ENCODE data around the gene NPRL2.

NPRL2 gene

GRCh38 chr3:50347187-50347813 is 3.3 kb downstream of the NPRL2 start:
- DNase-seq, result peak; percentile 61 to 78 (median 71)

- DNase-seq, result peak; percentile 59 to 80 (median 72)
These were observed 4.9 kb downstream of the NPRL2 start, which contains the start of gene ZMYND10 for GRCh38 chr3:50345586-50346234. TSS of gene ZMYND10 (minus strand) at chr3:50345732. CDS start at chr3:50345579, 153 bp downstream.

- no peak for DNase-seq
These were observed 5.6 kb downstream of the NPRL2 start for GRCh38 chr3:50345008-50345407.

GRCh38 chr3:50342813-50343633 is 7.6 kb downstream of the NPRL2 start:
- no peak for DNase-seq

GRCh38 chr3:50341996-50342650 is 8.5 kb downstream of the NPRL2 start:
- no peak for DNase-seq

- DNase-seq, result no peak
These were observed 9.0 kb downstream of the NPRL2 start for GRCh38 chr3:50341537-50341936.

- DNase-seq, result peak; percentile 39 to 87 (median 56)
These were observed 9.9 kb downstream of the NPRL2 start, which contains the start of gene RASSF1 for GRCh38 chr3:50340448-50341329. TSS of gene RASSF1 (minus strand) at chr3:50340836. CDS start at chr3:50340805, 31 bp downstream.

GRCh38 chr3:50340147-50340447 is 10.5 kb downstream of the NPRL2 start:
- DNase-seq, result no peak

- no peak for DNase-seq
These were observed 11.0 kb downstream of the NPRL2 start for GRCh38 chr3:50339485-50340146.

- no peak for DNase-seq
These were observed 11.6 kb downstream of the NPRL2 start for GRCh38 chr3:50338965-50339364.

GRCh38 chr3:50337175-50337861 is 13.3 kb downstream of the NPRL2 start:
- DNase-seq, result peak; percentile 86 to 99 (median 89)

GRCh38 chr3:50336452-50337174 is 14.0 kb downstream of the NPRL2 start:
- DNase-seq, result no peak

- DNase-seq, result no peak
These were observed 16.1 kb downstream of the NPRL2 start for GRCh38 chr3:50334339-50335075.

- DNase-seq, result no peak
These were observed 16.7 kb downstream of the NPRL2 start for GRCh38 chr3:50333744-50334328.

- no peak for DNase-seq
These were observed 19.1 kb downstream of the NPRL2 start for GRCh38 chr3:50331364-50331907.

GRCh38 chr3:50330330-50330729 is 20.2 kb downstream of the NPRL2 start:
- DNase-seq, result no peak

GRCh38 chr3:50327943-50328691 is 22.5 kb downstream of the NPRL2 start, which contains the start of gene TUSC2:
TSS of gene TUSC2 (minus strand) at chr3:50328223. CDS start at chr3:50328099, 124 bp downstream.
- DNase-seq, result peak; percentile 89 to 96 (median 94)

- DNase-seq, result no peak
These were observed 23.4 kb downstream of the NPRL2 start for GRCh38 chr3:50327129-50327528.
